A549 treated with CORT108297 at 1 μM for 4 hours (cell line): Measurements from ENCODE around the gene CNR1. TPM values are rescaled to one million over a fixed set of nuclear protein-coding genes. Genes with fewer than 3 reads are reported as not detected.

Source experiments
- total RNA-seq: library from RNA; stranded (reverse); fragments of 200-300 nt; extraction: Qiagen RNA extraction; gene quantifications from 5 replicates; pipeline ENCODE4 v1.2.3, GENCODE V29; 2022

Gene CNR1
- total RNA-seq, result 0.39 to 1.1 TPM (median 0.57 TPM) in 5 replicates

DNA sequence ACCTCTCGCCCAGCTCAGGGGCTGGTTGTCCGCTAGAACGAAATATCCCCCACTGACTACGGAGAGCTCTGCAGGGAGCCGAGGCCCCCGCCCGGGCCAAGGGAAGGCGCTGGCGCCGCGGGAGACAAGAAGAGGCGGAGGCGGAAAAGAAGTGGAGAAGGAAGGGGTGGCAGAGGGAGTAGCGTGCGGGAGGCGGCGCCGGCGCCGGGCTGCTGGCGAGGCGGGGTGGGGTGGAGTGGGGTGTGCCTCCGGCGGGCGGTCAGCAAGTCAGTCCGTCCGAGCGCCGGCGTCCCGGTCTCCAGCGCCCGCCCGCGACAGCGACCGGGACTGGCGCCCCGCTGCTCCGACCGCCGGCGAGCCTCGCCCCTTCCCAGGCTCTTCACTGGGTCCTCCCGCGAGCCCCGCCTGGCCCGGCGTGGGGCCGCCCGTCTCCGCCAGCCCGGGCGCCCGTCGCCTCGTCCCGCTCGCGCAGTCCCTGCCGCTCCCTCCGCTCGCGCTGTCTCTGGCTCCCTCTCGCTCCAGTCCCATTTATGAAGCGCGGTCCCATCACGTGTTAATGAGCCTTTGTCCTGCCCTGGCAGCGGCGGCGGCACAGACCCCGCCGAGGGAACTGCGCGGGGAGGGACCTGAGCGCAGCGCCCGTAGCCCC lies at the start of gene CNR1:
CNR1 (minus strand) TSS at position 504 of the 649 bp plus-strand sequence. CDS start 21,073 bp downstream, outside the sequence.

Other genes starting within 250 kb of the CNR1 start
- gene SPACA1, start 118.5 kb downstream of the CNR1 start, total RNA-seq, result not detected in 5 replicates